ENCODE results near the gene NUDT2.
"Not testable (repeated sequence)": the region's sequence is repeated elsewhere in the genome, so short reads cannot be mapped to it uniquely, and the experiment has no call there.

Gene NUDT2

DNA sequence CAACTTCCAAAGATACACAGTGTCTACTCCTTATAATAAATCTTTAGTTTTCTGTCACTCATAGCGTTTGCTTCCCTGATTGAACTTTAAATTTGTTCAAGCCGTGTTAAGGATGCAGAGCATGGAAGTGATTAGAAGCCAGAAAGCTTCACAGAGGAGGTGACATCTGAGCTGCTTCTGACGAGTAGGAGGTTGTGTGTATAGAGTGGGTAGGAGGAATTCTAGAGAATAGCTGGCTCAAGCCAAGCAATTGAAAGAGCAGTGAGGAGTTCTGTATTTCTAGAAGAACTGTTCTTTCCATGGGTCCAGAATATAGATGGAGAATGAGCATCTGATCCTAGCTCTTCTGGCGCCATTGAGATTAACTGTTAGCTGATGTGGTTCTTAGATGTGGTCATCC, 6.0 kb downstream of the NUDT2 start:
- no peak for DNase-seq (ENCODE audit: low read depth in 2 of 2)

DNA sequence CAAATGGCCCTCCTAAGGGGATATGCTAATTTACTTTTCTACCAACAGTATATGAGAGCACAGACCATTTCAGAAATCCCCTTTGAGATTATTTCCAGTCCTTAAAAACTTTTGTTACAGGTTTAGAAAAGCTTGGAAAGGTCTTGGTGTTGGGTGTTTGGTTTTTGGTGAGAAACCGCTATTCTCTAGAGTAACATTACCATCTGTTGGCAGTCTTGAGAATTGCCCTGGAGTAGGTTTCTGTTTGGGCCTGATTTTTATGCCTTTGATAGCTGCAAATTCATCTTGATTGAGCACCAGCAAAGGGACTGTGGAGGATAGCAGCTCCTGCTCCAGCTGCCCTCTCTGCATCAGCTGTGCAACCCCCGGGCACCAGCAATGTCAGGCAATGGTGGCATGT, 8.0 kb downstream of the NUDT2 start:
- DNase-seq (ENCODE audit: low read depth in 2 of 2): no peak

DNA sequence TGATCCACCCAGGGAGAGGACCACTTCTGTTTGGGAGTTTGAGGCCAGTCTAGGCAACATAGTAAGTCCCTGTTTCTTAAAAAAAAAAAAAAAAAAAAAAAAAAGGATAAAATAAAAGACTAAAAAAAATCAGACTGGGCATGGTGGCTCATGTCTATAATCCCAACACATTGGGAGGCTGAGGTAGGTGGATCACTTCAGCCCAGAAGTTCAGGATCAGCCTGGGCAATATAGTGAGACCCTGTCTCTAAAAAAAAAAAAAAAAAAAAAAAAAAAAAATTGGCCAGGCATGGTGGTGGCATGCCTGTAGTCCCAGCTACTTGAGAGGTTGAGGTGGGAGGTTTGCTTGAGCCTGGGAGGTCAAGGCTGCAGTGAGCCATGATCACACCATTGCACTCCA, 8.7 kb downstream of the NUDT2 start:
- not testable (repeated sequence) for DNase-seq (ENCODE audit: low read depth in 2 of 2)

DNA sequence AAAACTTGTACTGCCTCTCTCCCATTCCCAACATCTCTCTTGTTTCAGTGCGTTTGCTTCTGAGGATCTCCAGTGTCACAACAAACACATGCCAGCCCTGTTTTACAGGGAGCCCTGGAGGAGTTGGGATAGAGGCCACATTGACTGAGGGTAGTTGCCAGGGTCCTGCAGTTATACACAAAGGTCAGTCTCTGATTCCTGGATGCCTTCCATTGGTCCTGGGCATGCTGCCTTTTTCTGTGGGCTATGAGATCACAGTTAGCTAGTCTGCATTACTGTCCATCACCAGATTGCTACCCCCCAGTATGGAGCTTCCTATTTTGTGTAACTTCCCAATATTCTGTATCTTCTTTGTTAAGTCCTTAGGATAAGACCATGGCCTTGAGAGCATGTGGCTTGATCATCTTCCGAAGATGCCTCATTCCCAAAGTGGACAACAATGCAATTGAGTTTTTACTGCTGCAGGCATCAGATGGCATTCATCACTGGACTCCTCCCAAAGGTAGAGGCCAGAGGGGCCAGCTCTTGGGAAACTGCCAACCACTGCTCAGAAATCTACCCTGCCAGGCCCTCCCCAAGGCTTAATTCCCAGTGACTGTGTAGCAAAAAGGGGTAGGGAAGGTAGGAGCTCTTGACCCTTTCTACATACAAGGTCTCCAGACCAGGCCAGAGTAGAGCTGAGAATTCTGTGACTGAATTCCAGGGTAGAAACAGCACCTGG, 9.5 kb downstream of the NUDT2 start:
- no peak for DNase-seq (ENCODE audit: low read depth in 2 of 2)

DNA sequence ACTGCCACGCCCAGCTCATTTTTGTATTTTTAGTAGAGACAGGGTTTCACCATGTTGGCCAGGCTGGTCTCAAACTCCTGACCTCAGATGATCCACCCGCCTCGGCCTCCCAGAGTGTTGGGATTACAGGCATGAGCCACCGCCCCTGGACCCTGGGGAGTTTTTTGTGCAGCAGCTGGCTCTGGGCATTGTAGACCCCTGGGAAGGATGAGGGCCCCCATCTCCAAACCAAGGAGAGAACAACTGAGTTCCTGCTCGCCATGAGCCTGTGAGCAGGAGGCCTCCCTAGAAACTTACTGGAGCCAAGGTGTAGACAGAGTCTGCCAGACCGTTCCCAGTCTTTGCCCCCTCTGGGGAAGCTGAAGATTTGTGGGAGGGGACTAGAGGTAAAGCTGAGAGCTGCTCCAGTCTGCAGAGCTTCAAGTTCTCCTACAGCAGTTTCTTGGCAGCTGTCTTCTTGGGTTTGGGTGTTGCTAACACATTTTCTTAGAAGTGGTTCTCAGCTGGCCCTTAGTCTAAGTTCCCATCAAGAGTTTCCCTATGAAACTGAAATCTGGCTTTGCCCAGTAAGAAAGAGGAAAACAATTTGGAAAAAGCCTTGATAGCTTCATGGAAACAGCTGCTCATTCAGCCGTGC, 12.4 kb downstream of the NUDT2 start:
- no peak for DNase-seq (ENCODE audit: low read depth in 2 of 2)

DNA sequence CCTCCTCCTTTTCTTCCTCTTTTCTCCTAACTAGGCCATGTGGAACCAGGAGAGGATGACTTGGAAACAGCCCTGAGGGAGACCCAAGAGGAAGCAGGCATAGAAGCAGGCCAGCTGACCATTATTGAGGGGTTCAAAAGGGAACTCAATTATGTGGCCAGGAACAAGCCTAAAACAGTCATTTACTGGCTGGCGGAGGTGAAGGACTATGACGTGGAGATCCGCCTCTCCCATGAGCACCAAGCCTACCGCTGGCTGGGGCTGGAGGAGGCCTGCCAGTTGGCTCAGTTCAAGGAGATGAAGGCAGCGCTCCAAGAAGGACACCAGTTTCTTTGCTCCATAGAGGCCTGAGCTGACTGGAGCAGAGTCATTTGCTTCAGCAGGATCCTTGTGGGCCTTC, 13.7 kb downstream of the NUDT2 start:
- DNase-seq (ENCODE audit: low read depth in 2 of 2): no peak

DNA sequence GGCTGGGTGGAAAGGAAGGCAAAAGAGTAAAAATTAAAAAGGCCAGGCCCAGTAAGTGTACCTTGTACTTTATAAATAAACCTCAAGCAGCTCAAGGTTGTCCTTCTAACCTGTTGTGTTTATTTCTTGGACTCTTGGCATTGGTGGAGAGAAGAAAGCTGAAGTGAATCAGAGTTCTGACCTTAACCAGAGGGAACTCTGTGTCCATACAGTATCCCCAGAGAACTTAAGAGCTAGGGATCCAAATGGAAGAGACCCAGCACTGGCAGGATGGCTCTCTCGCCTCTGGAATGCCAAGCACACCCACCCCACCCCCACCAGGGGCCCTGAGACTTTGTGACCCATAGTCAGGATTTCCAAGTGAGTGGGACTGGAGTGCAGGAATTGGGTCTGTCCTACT, 14.2 kb downstream of the NUDT2 start:
- DNase-seq (ENCODE audit: low read depth in 2 of 2): no peak

DNA sequence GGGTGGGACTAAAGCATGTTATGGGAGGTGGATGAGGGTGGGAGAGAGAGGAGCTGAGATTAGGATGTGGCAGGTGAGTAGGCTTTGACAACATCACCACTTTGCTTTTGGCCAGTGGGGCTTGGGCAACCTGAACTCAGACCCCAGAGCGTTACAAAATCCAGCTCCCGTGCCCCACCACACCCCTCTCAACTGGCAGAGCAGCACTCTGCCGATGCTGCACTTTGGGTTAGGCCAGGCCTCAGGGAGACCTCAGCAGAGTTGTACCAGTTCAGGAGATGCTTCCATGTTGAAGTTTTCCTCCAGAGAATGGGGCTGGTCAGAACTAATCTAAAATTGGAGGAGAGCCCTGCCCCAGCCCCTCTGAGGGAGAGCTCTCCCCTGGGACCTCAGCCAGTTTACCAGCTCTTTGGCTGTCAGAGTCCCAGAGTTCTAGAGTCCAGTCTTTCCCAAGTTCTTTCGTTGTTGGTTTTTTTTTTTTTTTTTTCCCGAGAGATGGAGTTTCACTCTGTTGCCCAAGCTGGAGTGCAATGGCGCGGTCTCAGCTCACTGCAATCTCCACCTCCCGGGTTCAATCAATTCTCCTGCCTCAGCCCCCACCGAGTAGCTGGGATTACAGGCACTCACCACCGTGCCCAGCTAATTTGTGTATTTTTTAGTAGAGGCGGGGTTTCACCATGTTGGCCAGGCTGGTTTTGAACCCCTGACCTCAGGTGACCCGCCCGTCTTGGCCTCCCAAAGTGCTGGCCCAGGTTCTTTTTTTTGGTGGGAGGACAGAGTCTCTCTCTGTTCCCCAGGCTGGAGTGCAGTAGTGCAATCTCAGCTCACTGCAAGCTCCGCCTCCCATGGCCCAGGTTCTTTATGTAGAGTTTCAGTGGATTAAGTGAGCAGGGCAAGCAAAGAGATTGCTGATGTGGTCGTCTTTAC, 17.8 kb downstream of the NUDT2 start:
- no peak for DNase-seq (ENCODE audit: low read depth in 2 of 2)

DNA sequence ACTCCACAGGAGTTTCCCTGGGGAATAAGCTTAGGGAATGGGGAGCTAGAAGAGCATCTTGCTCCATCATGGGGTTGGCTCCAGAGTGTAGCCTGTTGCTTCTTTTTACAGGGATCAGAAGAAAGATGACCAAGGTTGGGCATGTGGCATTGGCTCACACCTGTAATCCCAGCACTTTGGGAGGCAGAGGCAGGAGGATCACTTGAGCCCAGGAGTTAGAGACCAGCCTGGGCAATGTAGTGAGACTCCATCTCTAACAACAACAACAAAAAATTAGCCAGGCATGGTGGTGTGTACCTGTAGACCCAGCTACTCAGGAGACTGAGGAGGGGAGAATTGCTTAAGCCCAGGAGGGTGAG, 18.4 kb downstream of the NUDT2 start:
- no peak for DNase-seq (ENCODE audit: low read depth in 2 of 2)

DNA sequence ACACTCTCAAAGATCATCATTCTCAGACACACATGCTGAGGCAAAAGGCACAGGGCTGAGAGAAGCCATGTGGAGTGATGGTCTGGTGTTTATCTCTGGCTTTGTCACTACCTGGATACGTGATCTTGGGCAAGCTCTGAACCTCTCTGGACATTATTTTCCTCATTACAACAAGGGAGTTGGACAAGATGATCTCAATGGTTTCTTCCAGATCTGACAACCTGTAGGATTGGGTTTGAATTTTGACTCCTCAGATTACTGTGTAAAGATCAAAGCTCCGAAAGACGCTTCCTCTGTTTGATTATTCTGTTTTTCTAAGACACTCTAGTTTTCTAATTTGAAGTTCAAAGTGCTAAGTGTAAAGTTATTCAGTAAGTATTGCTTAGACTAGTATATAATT, 20.0 kb downstream of the NUDT2 start:
- no peak for DNase-seq (ENCODE audit: low read depth in 2 of 2)

DNA sequence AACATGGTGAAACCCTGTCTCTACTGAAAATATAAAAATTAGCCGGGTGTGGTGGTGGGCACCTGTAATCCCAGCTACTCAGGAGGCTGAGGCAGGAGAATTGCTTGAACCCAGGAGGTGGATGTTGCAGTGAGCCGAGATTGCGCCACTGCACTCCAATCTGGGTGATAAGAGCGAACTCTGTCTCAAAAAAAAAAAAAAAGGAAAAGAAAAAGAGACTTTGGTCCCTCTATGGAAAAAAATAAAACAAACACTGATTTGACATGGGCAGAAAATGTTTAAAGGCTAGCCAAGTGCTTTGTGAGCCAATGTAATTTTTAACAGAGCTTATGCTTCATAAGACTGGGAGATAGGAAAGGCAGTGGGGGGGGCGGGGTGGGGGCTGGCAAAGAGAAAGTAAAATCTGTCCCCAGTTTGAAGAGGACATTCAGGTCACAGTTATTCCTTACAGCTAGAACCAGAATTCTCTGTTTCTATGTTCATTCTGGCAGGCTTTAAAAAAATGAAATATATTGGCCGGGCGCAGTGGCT, 22.8 kb downstream of the NUDT2 start:
- DNase-seq (ENCODE audit: low read depth in 2 of 2): not testable (repeated sequence)

DNA sequence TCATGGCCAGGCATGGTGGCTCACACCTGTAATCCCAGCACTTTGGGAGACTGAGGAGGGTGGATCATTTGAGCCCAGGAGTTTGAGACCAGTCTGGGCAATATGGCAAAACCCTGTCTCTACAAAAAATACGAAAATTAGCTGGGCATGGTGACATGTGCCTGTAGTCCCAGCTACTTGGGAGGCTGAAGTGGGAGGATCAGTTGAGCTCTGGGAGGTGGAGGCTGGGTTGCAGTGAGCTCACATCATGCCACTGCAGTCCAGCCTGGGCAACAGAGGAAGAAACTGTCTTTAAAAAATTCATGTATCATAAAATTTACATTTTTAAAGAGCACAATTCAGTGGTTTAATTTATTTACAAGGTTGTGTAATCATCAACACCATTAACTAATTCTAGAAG, 23.6 kb downstream of the NUDT2 start:
- not testable (repeated sequence) for DNase-seq (ENCODE audit: low read depth in 2 of 2)

DNA sequence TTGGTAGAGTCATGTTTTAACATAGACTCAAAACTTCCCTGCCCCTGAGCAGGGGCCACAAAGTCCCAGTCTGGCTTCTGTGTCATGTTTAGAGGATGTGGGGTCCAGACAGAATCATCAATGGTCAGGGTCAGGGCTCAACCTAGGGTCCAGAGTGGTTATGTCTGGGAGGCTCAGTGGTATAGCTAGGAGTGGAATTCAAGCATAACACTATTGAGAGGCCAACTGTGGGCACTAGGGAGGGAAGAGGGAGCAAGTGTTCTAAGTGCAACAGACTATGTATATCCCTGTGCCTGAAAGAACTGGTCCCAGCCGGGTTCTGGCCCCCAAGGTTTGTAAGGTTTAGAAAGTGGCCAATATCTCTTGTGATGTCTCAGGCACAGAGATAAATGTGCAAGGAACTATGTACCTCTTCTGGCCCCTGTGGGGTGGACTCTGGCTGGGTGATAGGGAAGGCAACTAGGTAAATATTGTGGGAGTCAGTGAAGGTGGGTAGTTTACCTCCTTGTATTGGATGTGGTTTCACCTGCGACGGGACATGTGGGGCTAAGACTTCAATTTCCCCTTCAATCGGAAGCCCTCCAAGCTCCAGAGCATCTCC, 33.3 kb downstream of the NUDT2 start:
- DNase-seq (ENCODE audit: low read depth in 2 of 2): no peak

DNA sequence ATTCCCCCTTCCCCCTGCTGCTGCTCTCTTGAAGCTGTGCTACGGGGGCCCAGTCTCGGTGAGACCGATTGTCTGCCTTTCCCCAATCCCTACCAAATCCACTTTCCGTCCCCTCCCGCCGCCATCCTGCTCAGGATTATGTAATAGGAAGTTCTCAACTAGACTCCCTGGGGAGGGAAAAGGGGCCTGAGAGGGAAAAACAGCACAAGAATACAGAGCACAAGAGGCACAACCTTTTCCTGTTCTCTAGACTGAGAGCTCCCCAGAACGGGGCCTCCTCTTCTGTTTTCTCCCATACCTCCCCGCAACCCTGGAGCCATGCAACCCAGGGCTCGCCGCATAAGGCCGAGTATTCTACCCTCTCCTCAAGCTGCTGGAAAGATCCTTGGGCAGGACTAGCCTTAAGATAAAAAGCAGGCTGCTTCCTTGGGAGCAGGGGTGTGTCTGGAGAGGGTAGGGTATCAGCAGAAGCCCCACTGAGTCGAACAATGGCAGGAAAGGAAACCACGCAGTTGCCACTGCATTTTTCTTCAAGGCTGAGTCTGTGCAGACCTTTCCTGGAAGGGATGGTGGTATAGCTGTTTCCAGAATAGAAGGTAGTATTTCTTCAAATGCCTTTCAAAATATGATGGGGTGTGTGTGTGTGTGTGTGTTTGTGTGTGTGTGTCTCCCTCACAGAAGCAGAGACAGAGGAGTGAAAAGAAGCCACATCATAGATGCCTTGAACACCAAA, 34.4 kb downstream of the NUDT2 start:
- no peak for DNase-seq (ENCODE audit: low read depth in 2 of 2)

DNA sequence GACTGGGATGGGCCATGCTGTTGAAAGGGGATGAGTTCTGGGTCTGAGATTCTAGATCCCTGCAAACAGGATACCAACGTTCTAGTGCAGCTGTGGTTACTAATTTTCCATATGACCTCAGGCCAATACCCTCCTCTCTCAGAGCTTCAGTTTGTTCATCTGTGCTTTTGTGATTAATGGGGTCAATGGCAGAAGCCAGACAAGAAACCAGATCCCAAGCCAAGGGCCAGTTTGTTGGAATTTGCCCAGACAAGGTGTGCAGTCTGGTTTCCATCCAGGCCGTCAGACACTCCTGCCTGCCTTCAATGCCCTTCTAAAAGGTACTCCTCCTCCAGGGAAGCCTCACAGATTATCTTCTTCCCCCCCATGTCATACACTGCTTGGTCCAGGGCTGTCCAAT, 35.9 kb downstream of the NUDT2 start:
- DNase-seq (ENCODE audit: low read depth in 2 of 2): no peak

DNA sequence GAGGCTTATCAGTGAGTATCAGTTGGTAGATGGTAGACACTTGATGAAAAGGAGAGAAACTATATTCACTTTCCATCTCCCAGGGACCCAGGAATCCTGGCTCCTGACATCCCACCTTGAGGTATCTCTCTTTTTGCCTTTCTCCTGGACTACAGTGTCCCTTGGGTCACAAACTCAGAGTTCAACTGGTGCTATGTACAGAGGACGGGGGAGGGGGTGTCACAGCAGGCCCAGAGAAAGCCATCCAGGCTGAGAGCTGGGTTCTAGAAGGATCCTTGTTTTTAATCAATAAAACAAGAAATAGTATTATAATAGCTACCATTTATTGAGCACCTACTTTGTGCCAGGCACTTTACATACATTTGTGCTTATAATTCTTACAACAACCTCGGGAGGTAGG, 37.0 kb downstream of the NUDT2 start:
- no peak for DNase-seq (ENCODE audit: low read depth in 2 of 2)

DNA sequence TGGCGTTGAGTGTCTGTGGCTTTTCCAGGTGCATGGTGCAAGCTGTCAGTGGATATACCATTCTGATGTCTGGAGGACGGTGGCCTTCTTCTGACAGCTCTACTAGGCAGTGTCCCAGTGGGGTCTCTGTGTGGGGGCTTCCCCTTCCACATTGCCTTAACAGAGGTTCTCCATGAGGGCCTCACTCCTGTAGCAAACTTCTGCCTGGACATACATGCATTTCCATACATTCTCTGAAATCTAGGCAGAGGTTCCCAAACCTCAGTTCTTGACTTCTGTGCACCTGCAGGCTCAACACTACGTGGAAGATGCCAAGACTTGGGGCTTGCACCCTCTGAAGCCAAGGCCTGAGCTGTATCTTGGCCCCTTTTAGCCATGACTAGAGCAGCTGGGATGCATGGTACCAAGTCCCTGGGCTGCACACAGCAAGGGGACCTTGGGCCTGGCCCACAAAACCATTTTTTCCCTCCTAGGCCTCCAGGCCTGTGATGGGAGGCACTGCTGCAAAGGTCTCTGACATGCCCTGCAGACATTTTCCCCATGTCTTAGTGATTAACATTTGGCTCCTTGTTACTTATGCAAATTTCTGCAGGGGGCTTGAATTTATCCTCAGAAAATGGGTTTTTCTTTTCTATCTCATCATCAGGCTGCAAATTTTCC, 38.5 kb downstream of the NUDT2 start:
- DNase-seq (ENCODE audit: low read depth in 2 of 2): not testable (repeated sequence)

DNA sequence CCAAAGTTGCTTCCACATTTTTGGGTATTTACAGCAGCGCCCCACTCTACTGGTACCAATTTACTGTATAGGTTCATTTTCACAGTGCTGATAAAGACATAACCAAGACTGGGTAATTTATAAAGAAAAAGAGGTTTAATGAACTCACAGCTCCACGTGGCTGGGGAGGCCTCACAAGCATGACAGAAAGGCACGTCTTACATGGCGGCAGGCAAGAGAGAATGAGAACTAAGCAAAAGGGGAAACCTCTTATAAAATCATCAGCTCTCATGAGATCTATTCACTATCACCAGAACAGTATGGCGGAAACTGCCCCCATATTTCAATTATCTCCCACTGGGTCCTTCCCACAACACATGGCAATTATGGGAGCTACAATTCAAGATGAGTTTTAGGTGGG, 39.4 kb downstream of the NUDT2 start:
- DNase-seq (ENCODE audit: low read depth in 2 of 2): not testable (repeated sequence)

DNA sequence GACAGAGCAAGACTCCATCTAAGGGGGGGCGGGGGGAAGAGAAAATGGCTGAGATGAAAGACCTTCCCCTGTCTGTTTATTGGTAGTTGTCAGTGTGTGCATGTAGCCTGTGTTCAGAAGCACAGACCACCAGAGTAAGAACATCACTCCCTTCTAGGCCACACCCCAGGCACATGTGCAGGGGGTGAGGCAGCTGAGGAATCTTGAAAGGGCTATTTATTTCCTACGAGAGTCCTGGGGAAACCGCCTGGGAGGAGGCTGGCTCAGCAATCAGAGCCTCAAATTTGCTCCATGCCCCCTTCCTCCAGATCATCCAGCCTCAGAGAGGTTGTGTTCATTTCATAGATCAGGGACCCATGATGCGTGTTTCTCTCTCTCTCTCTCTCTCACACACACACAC, 40.3 kb downstream of the NUDT2 start:
- DNase-seq (ENCODE audit: low read depth in 2 of 2): no peak

DNA sequence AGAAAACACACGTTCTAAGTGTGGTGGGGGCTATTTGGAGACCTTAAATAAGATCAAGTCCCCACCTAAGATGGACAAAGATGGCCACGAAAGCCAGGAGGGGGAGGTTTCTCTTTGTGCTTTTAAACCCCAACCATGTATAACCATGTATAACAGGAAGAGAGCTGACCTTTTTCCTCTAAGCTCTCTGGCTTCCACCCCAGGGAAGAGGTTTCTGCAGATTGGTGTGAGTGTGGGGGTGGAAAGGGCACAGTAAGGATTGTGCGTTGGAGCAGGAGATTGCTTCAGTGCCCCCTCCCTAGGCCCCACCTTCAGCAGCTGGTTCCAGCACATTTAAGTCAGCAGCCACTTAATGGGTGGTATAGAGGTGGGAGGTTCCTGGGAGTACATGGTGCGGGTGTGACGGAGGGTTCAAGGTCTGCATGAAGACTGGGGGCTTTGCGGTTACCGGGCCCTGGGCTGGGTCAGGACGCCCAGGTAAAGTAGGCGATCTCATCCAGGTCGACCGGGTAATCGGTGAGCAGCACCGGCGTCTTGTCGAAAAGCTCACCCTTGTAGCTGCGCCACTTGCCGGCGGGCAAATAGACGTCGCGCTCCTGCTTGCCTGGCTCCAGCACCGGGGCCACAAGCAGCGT, 41.1 kb downstream of the NUDT2 start:
- DNase-seq (ENCODE audit: low read depth in 2 of 2): no peak

Measured in stimulated activated CD4-positive, alpha-beta T cell treated with anti-CD3 and anti-CD28 coated beads, Interleukin-1b, Interleukin-23, amount 100 ng/mL, for 4 hours (primary cell).